GM23248 (cell line): ENCODE results near the gene EXOC6. TPM values are rescaled to one million over a fixed set of nuclear protein-coding genes. Genes with fewer than 3 reads are reported as not detected.

ENCODE experiments used
- DNase-seq: peaks from one replicate; pipeline ENCODE4 v3.0.0-alpha.2; 2015
- H2AFZ ChIP-seq: fragments of 200-600 bp; sonication (generic); 2 replicates; pipeline ENCODE4 v1.6.1; 2016; ENCODE audit warnings: antibody characterized with exemption
- H3F3A ChIP-seq: fragments of 200-600 bp; sonication (generic); 2 replicates; pipeline ENCODE4 v1.6.1; 2016; ENCODE audit warnings: mild to moderate bottlenecking, antibody characterized with exemption, mixed run types; ENCODE audit not compliant: insufficient read depth
- H3K27ac ChIP-seq: fragments of 200-600 bp; sonication (generic); 2 replicates; pipeline ENCODE4 v1.5.1; 2016; ENCODE audit warnings: mild to moderate bottlenecking
- H3K27me3 ChIP-seq: fragments of 200-600 bp; sonication (generic); replicated peaks from 2 replicates; pipeline ENCODE4 v1.6.1; 2016; ENCODE audit warnings: mild to moderate bottlenecking; ENCODE audit not compliant: insufficient read depth
- H3K36me3 ChIP-seq: fragments of 200-600 bp; sonication (generic); 2 replicates; pipeline ENCODE4 v1.6.1; 2016; ENCODE audit warnings: low read depth, mild to moderate bottlenecking
- H3K4me1 ChIP-seq: fragments of 200-600 bp; sonication (generic); 2 replicates; pipeline ENCODE4 v1.6.1; 2016; ENCODE audit warnings: mild to moderate bottlenecking; ENCODE audit not compliant: insufficient read depth
- H3K4me2 ChIP-seq: fragments of 200-600 bp; sonication (generic); one replicate; pipeline ENCODE4 v1.6.1; 2016; ENCODE audit warnings: mild to moderate bottlenecking; ENCODE audit not compliant: unreplicated experiment
- H3K4me3 ChIP-seq: fragments of 200-600 bp; sonication (generic); 2 replicates; pipeline ENCODE4 v1.5.1; 2016; ENCODE audit warnings: mild to moderate bottlenecking
- H3K79me2 ChIP-seq: fragments of 200-600 bp; sonication (generic); 2 replicates; pipeline ENCODE4 v1.6.1; 2016; ENCODE audit warnings: mild to moderate bottlenecking; ENCODE audit not compliant: insufficient read depth
- H3K9ac ChIP-seq: fragments of 200-600 bp; sonication (generic); 2 replicates; pipeline ENCODE4 v1.6.1; 2016; ENCODE audit warnings: mild to moderate bottlenecking
- H3K9me2 ChIP-seq: fragments of 200-600 bp; sonication (generic); 2 replicates; pipeline ENCODE4 v1.6.1; 2016; ENCODE audit warnings: mixed run types, mild to moderate bottlenecking, moderate library complexity; ENCODE audit not compliant: insufficient read depth
- H3K9me3 ChIP-seq: fragments of 200-600 bp; sonication (generic); one replicate; pipeline ENCODE4 v1.6.1; 2017; ENCODE audit warnings: low read depth
- H4K20me1 ChIP-seq: fragments of 200-600 bp; sonication (generic); 2 replicates; pipeline ENCODE4 v1.6.0; 2016; ENCODE audit not compliant: insufficient read depth
- EZH2 ChIP-seq: fragments of 200-600 bp; sonication (generic); IDR thresholded peaks from 2 replicates; pipeline ENCODE4 v1.6.1; 2018; ENCODE audit warnings: antibody characterized with exemption, mild to moderate bottlenecking; ENCODE audit not compliant: insufficient read depth, poor library complexity, severe bottlenecking
- EZH2phosphoT487 ChIP-seq: fragments of 200-600 bp; sonication (generic); IDR thresholded peaks from 2 replicates; pipeline ENCODE4 v1.6.1; 2018; ENCODE audit warnings: antibody characterized with exemption, moderate library complexity, mild to moderate bottlenecking, low read depth; ENCODE audit not compliant: insufficient read depth
- WGBS, 2 experiments: methylation state at CpG; one replicate each; pipeline ENCODE4 v1.1.6; 2015 to 2017; ENCODE audit warnings: low lambda C conversion rate in 2 of 2, low coverage in 1 of 2; ENCODE audit errors: missing lambda C conversion rate in 2 of 2; 5-methylcytosine and 5-hydroxymethylcytosine counted together
- in situ Hi-C: fragments of 300-500 bp; cut with MboI; formaldehyde crosslinking; loops from 2 replicates; pipeline ENCODE4 v1.15.0; 2020
- polyA plus RNA-seq: library from polyadenylated mRNA; unstranded; fragments of >200 nt; fragmentation: Nextera tagmentation; extraction: Ambion mirVana; gene quantifications from 2 replicates; pipeline ENCODE4 v1.2.1, GENCODE V29; 2016
- total RNA-seq: library from RNA; depleted of rRNA; stranded (reverse); fragments of >200 nt; shearing (Covaris generic); gene quantifications from 2 replicates; pipeline ENCODE4 v1.2.3, GENCODE V29; 2014

EXOC6 gene
- total and polyA plus RNA-seq, 2 experiments from 2014 or later, result 2.0 to 3.4 TPM

DNA sequence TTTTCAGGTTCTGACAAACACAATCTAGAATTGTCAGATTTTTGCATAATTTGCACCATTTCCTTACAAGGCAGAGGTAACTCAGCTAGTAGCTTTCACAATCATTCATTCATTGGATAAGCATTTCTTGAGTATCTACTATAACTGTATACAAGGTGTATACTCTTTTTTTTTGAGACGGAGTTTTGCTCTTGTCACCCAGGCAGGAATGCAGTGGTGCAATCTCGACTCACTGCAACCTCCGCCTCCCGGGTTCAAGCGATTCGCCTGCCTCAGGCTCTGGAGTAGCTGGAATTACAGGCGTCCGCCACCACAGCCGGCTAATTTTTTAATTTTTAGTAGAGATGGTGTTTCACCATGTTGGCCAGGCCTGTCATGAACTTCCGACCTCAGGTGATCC is 16.2 kb upstream of the EXOC6 start:
- H2AFZ ChIP-seq, result no peak overlapping the region
- H3F3A ChIP-seq, result no peaks in the 10 kb centered on the region
- H3K27me3 ChIP-seq, result no peaks in the 10 kb centered on the region
- no peaks in the 10 kb centered on the region for H3K79me2 ChIP-seq
- TF ChIP-seq EZH2 (no peak), EZH2phosphoT487 (no peak)
- no peak overlapping the region for H3K27ac ChIP-seq
- H3K36me3 ChIP-seq, result no peaks in the 10 kb centered on the region
- H3K4me1 ChIP-seq, result 0 out of 2 replicates have a peak, but pooled peaks cover 3% of the 10 kb centered on the region
- H3K9me3 ChIP-seq, result no peaks in the 10 kb centered on the region
- WGBS, 2 experiments, result 87 to 95% methylated on average over 10 of the region's 10 CpGs
- no peak for DNase-seq
- H3K9me2 ChIP-seq, result no peaks in the 10 kb centered on the region
- H3K4me2 ChIP-seq, result no peak overlapping the region
- H3K4me3 ChIP-seq, result no peak overlapping the region
- in situ Hi-C loops, result no loop called here
- H4K20me1 ChIP-seq, result no peaks in the 10 kb centered on the region
- H3K9ac ChIP-seq, result no peak overlapping the region

DNA sequence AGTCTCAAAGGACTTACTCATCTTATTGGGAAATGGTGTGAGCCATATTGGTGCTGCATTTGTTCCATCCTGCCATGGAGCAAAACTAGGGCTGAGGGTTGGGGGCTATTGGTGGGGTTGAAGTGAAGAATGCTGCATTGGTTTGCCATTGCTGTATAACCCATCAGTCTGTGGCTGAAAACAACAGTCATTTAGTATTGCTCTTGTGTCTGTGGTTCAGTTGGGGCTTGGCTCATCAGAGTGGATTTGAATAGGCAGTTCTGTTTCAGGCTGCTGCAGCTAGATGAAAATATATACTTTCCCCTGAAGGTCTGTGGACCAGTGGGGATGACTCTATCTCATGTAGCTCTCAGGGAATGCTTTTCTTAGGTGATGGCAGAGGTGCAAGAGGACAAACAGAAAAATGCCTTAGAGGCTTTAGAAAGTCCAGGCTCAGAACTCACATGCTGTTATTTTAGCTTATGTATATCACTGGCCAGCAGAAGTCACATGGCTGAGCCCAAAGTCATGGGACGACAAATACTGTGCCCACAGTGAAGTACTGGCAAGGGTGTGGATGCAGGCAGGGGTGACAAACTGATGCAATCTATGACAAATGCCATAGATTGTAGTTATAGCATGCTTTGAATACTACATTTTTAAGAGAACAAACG is 15.2 kb upstream of the EXOC6 start:
- no peaks in the 10 kb centered on the region for H3F3A ChIP-seq
- WGBS, 2 experiments, result 44 to 45% methylated on average over 2 of the region's 2 CpGs
- H3K4me2 ChIP-seq, result no peak overlapping the region
- DNase-seq, result no peak
- H3K27me3 ChIP-seq, result no peaks in the 10 kb centered on the region
- H3K9me3 ChIP-seq, result no peaks in the 10 kb centered on the region
- no peak overlapping the region for H3K9ac ChIP-seq
- TF ChIP-seq EZH2phosphoT487 (no peak), EZH2 (no peak)
- H3K9me2 ChIP-seq, result no peaks in the 10 kb centered on the region
- H4K20me1 ChIP-seq, result no peaks in the 10 kb centered on the region
- no peak overlapping the region for H3K4me3 ChIP-seq
- H3K27ac ChIP-seq, result no peak overlapping the region
- H3K79me2 ChIP-seq, result no peaks in the 10 kb centered on the region
- H3K4me1 ChIP-seq, result 0 out of 2 replicates have a peak, but pooled peaks cover 3% of the 10 kb centered on the region
- in situ Hi-C loops, result no loop called here
- H3K36me3 ChIP-seq, result no peaks in the 10 kb centered on the region
- H2AFZ ChIP-seq, result no peak overlapping the region

DNA sequence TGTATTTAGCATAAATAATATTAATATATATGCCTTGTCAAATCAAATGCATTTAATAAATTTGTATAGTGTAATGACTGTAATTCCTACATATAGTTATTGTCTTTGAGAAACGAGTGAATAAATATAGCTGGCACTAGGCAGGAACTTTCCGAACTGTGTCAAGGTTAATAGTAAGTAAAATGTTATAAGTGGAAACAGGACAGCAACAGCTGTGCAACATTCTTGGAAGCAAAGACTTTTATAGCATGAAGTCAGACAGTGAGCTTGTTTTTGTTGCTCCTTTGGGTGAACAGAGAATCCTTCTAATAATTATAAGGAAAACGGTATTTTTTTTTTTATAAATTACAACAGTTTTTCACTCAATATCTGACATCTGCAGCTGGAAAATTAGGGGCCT is 14.0 kb upstream of the EXOC6 start:
- DNase-seq, result no peak
- in situ Hi-C loops, result no loop called here
- no peak overlapping the region for H3K4me2 ChIP-seq
- no peaks in the 10 kb centered on the region for H3K9me2 ChIP-seq
- H3K79me2 ChIP-seq, result no peaks in the 10 kb centered on the region
- H3K4me3 ChIP-seq, result no peak overlapping the region
- H2AFZ ChIP-seq, result no peak overlapping the region
- TF ChIP-seq EZH2 (no peak), EZH2phosphoT487 (no peak)
- H3K27ac ChIP-seq, result no peak overlapping the region
- no peaks in the 10 kb centered on the region for H3F3A ChIP-seq
- no peak overlapping the region for H3K9ac ChIP-seq
- H3K9me3 ChIP-seq, result no peaks in the 10 kb centered on the region
- H3K4me1 ChIP-seq, result 0 out of 2 replicates have a peak, but pooled peaks cover 3% of the 10 kb centered on the region
- H3K27me3 ChIP-seq, result no peaks in the 10 kb centered on the region
- 33 to 34% methylated on average over 3 of the region's 3 CpGs for WGBS, 2 experiments
- H3K36me3 ChIP-seq, result no peaks in the 10 kb centered on the region
- no peaks in the 10 kb centered on the region for H4K20me1 ChIP-seq

DNA sequence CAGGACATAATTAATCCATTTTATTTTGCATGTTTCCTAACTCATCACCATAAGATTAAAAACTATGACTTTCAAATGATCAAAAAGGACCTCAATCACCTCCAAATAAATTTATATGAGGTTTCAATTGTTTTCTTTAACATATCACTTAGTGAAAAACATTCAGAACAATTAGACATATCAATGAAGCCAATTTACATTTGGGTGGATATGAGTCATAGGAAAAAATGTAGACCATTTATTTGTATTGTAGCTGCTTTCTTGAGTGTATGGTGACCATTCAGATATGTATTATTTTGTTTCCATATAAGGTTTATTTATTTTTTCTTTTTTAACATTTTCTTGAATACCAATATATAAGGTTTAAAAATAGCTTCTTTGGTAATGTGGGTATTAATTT is 13.3 kb upstream of the EXOC6 start:
- DNase-seq, result peak; percentile 19
- in situ Hi-C loops, result no loop called here
- no peak overlapping the region for H3K9ac ChIP-seq
- no peaks in the 10 kb centered on the region for H3F3A ChIP-seq
- no peak overlapping the region for H3K4me3 ChIP-seq
- H3K36me3 ChIP-seq, result no peaks in the 10 kb centered on the region
- H2AFZ ChIP-seq, result no peak overlapping the region
- H3K9me3 ChIP-seq, result no peaks in the 10 kb centered on the region
- no peak overlapping the region for H3K27ac ChIP-seq
- TF ChIP-seq EZH2phosphoT487 (no peak), EZH2 (no peak)
- H3K4me2 ChIP-seq, result no peak overlapping the region
- H3K79me2 ChIP-seq, result no peaks in the 10 kb centered on the region
- H3K4me1 ChIP-seq, result 0 out of 2 replicates have a peak, but pooled peaks cover 3% of the 10 kb centered on the region
- no peaks in the 10 kb centered on the region for H3K9me2 ChIP-seq
- H4K20me1 ChIP-seq, result no peaks in the 10 kb centered on the region
- no peaks in the 10 kb centered on the region for H3K27me3 ChIP-seq
